MM.1S (cell line): ENCODE data around the gene GRIA4.

Experiments
- DNase-seq: peaks from one replicate; pipeline ENCODE4 v3.0.0-alpha.2; 2015
- H2AFZ ChIP-seq: fragments of 300-600 bp; sonication (generic); 2 replicates; pipeline ENCODE4 v1.6.0; 2016; ENCODE audit warnings: antibody characterized with exemption, low read length
- H3F3A ChIP-seq: fragments of 300-600 bp; sonication (generic); 2 replicates; pipeline ENCODE4 v1.6.1; 2016; ENCODE audit warnings: mild to moderate bottlenecking, antibody characterized with exemption, low read length, moderate library complexity, mixed read lengths; ENCODE audit not compliant: insufficient read depth
- H3K27ac ChIP-seq: fragments of 300-600 bp; sonication (generic); 2 replicates; pipeline ENCODE4 v1.5.1; 2016; ENCODE audit warnings: mild to moderate bottlenecking, low read length
- H3K27me3 ChIP-seq: fragments of 300-600 bp; sonication (generic); replicated peaks from 2 replicates; pipeline ENCODE4 v1.6.0; 2016; ENCODE audit warnings: low read length; ENCODE audit not compliant: insufficient read depth
- H3K36me3 ChIP-seq: fragments of 300-600 bp; sonication (generic); replicated peaks from 2 replicates; pipeline ENCODE4 v1.6.1; 2016; ENCODE audit warnings: mild to moderate bottlenecking, low read length, mixed read lengths; ENCODE audit not compliant: insufficient read depth
- H3K4me1 ChIP-seq: fragments of 300-600 bp; sonication (generic); 2 replicates; pipeline ENCODE4 v1.6.1; 2016; ENCODE audit warnings: low read length, mixed read lengths
- H3K4me2 ChIP-seq: fragments of 300-600 bp; sonication (generic); 2 replicates; pipeline ENCODE4 v1.6.0; 2016; ENCODE audit warnings: low read depth, low read length
- H3K4me3 ChIP-seq: fragments of 300-600 bp; sonication (generic); 2 replicates; pipeline ENCODE4 v1.5.1; 2016; ENCODE audit warnings: low read length, mixed read lengths
- H3K79me2 ChIP-seq: fragments of 300-600 bp; sonication (generic); 2 replicates; pipeline ENCODE4 v1.6.1; 2016; ENCODE audit warnings: mixed run types, low read length, mixed read lengths
- H3K9ac ChIP-seq: fragments of 300-600 bp; sonication (generic); 2 replicates; pipeline ENCODE4 v1.6.1; 2016; ENCODE audit warnings: low read length, mixed read lengths
- H3K9me2 ChIP-seq: fragments of 300-600 bp; sonication (generic); replicated peaks from 2 replicates; pipeline ENCODE4 v1.6.1; 2016; ENCODE audit warnings: mild to moderate bottlenecking, low read length, mixed read lengths; ENCODE audit not compliant: insufficient read depth
- H3K9me3 ChIP-seq: fragments of 300-600 bp; sonication (generic); replicated peaks from 2 replicates; pipeline ENCODE4 v1.6.1; 2016; ENCODE audit warnings: mild to moderate bottlenecking, low read length, mixed read lengths; ENCODE audit not compliant: insufficient read depth
- H4K20me1 ChIP-seq: fragments of 300-600 bp; sonication (generic); 2 replicates; pipeline ENCODE4 v1.6.1; 2016; ENCODE audit warnings: mild to moderate bottlenecking, low read length, moderate library complexity, mixed read lengths; ENCODE audit not compliant: insufficient read depth
- CTCF ChIP-seq: fragments of 300-600 bp; sonication (generic); IDR thresholded peaks from 2 replicates; pipeline ENCODE4 v1.5.1; 2016; ENCODE audit warnings: antibody characterized with exemption, low read length, mixed read lengths
- EZH2 ChIP-seq: fragments of 300-600 bp; sonication (generic); optimal IDR thresholded peaks from 2 replicates; pipeline ENCODE3; 2017; ENCODE audit warnings: low read depth, mild to moderate bottlenecking, antibody characterized with exemption, low read length, mixed read lengths
- EZH2phosphoT487 ChIP-seq: fragments of 300-600 bp; sonication (generic); IDR thresholded peaks from 2 replicates; pipeline ENCODE4 v1.6.1; 2018; ENCODE audit warnings: antibody characterized with exemption, low read length

Gene GRIA4

GRCh38 chr11:105613183-105613582 lies 3.3 kb downstream of the GRIA4 start:
- Histone ChIP-seq H3K79me2 (no peaks in the 10 kb centered on the region), H3K36me3 (no peaks in the 10 kb centered on the region), H3K4me1 (no peaks in the 10 kb centered on the region), H3K4me2 (no peak overlapping the region), H3K9me3 (no peaks in the 10 kb centered on the region), H3K27me3 (no peaks in the 10 kb centered on the region), H3K27ac (no peak overlapping the region), H3K9ac (no peak overlapping the region), H3K9me2 (no peaks in the 10 kb centered on the region), H3K4me3 (no peak overlapping the region), H3F3A (no peaks in the 10 kb centered on the region), H4K20me1 (no peaks in the 10 kb centered on the region), H2AFZ (no peak overlapping the region)
- DNase-seq = no peak
- TF ChIP-seq EZH2phosphoT487 (no peak), CTCF (no peak), EZH2 (no peak)

DNA sequence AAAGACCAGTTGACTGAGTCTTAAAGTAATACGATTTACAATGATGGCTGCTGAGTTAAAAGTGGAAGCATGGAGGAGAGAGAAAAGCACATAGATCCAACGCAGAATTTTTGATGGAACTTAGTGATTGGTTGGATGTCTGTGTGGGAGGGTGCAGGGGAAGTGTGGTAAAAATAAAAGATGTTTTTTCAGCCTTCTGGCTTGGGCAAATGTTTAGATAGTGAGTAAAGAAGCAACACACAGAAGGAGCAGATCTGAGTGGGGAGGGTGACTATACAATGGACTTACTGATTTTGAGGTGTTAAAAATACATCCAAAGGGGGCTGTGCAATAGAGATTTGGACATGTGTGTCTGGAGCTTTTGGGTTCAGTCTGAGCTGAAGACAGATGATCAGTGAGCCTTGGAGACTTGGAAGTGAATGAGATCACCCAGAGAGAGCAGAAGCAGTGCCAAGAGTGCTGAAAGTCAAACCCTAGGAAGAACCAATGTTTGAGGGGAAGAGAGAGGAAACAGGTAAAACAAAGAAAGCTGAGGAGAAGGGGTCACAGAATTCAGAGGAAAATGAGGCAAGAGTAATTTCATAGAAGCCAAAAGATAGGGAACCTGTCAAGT lies 8.6 kb downstream of the GRIA4 start:
- H3K4me1 ChIP-seq = no peaks in the 10 kb centered on the region
- H3K9me3 ChIP-seq = no peaks in the 10 kb centered on the region
- H3K9ac ChIP-seq = no peak overlapping the region
- no peaks in the 10 kb centered on the region for H3K79me2 ChIP-seq
- no peaks in the 10 kb centered on the region for H3K27me3 ChIP-seq
- H4K20me1 ChIP-seq = no peaks in the 10 kb centered on the region
- TF ChIP-seq EZH2phosphoT487 (no peak), CTCF (no peak), EZH2 (no peak)
- no peaks in the 10 kb centered on the region for H3K9me2 ChIP-seq
- no peak overlapping the region for H3K4me3 ChIP-seq
- H3F3A ChIP-seq = no peaks in the 10 kb centered on the region
- no peak overlapping the region for H2AFZ ChIP-seq
- H3K36me3 ChIP-seq = no peaks in the 10 kb centered on the region
- H3K4me2 ChIP-seq = no peak overlapping the region
- H3K27ac ChIP-seq = no peak overlapping the region
- no peak for DNase-seq

DNA sequence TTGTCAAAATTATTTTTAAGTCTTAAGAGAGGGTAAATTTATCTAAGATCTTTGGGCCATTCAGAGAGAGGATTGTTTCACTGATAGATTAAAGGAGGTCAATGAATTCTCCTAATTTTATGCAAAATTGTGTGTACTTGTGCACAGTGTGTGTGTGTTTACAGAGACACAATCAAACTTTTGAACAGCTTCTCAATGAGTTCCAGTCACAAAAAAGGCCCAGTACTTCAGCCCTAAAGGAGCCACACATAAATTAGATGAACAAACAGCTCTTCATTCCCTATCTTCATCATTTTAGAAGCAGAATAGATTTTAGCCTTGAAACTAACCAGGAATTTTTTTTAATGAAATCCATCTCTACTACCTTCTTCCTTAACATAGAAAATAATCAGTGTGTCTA lies 9.7 kb downstream of the GRIA4 start:
- Histone ChIP-seq H4K20me1 (no peaks in the 10 kb centered on the region), H3K4me2 (no peak overlapping the region), H3K36me3 (no peaks in the 10 kb centered on the region), H3K4me1 (no peaks in the 10 kb centered on the region), H3K4me3 (no peak overlapping the region), H3K9ac (no peak overlapping the region), H3K27ac (no peak overlapping the region), H3K27me3 (no peaks in the 10 kb centered on the region), H3K79me2 (no peaks in the 10 kb centered on the region), H2AFZ (no peak overlapping the region), H3K9me3 (no peaks in the 10 kb centered on the region), H3F3A (no peaks in the 10 kb centered on the region), H3K9me2 (no peaks in the 10 kb centered on the region)
- no peak for DNase-seq
- TF ChIP-seq EZH2 (no peak), EZH2phosphoT487 (no peak), CTCF (no peak)
